ENCODE measurements around the gene USB1. TPM values are rescaled to one million over a fixed set of nuclear protein-coding genes. Genes with fewer than 3 reads are reported as not detected.
A peak's percentile ranks its signal among the peaks of the same experiment; 100 is the strongest.

USB1 gene
- total RNA-seq, 4 donors from 2014 or later, result 31.4 to 79.0 (median 60.0) TPM

GRCh38 chr16:58027161-58027915 lies 26.1 kb downstream of the USB1 start:
- DNase-seq, result peak; percentile 82 to 86
- Histone ChIP-seq H3K36me3 (no peaks in the 10 kb centered on the region), H3K9me3 (no peaks in the 10 kb centered on the region), H3K4me1 (peaks cover 73 to 79% of the 10 kb centered on the region in 2 donors), H3K27me3 (no peaks in the 10 kb centered on the region), H3K4me3 (replicated peaks in 1 of 3) (peak overlapping the region; percentile 84 to 91 (median 89)), H3K27ac (peak overlapping the region; percentile 89 to 94 (median 90))
- intact Hi-C loops (cut with DNase I), result no loop called here
- WGBS, 2 donors, result 5 to 8% methylated on average over 6 to 18 of the region's 43 CpGs
- TF ChIP-seq CTCF (IDR thresholded peaks at IDR 0.05) (no peak), POLR2A (IDR thresholded peaks at IDR 0.05) (peak in 1 of 2 donors; percentile 83)

GRCh38 chr16:58027916-58028455 lies 26.8 kb downstream of the USB1 start:
- H3K27ac ChIP-seq, result peak overlapping the region; percentile 76 to 94 (median 89)
- 73 to 74% methylated on average over 6 to 8 of the region's 8 CpGs for WGBS, 2 donors
- peaks cover 73 to 79% of the 10 kb centered on the region in 2 donors for H3K4me1 ChIP-seq
- intact Hi-C loops (cut with DNase I), result no loop called here
- H3K36me3 ChIP-seq, result no peaks in the 10 kb centered on the region
- H3K27me3 ChIP-seq, result no peaks in the 10 kb centered on the region
- no peak for DNase-seq
- H3K9me3 ChIP-seq, result no peaks in the 10 kb centered on the region
- peak overlapping the region in 1 of 3 donors; percentile 84 for H3K4me3 ChIP-seq (replicated peaks in 1 of 3)
- TF ChIP-seq CTCF (IDR thresholded peaks at IDR 0.05), result no peak
- TF ChIP-seq POLR2A (IDR thresholded peaks at IDR 0.05), result no peak

- H3K27ac ChIP-seq, result peak overlapping the region; percentile 76 to 94 (median 89)
- peaks cover 72 to 79% of the 10 kb centered on the region in 2 donors for H3K4me1 ChIP-seq
- H3K9me3 ChIP-seq, result no peaks in the 10 kb centered on the region
- TF ChIP-seq CTCF (IDR thresholded peaks at IDR 0.05) (no peak), POLR2A (IDR thresholded peaks at IDR 0.05) (no peak)
- intact Hi-C loops (cut with DNase I), result no loop called here
- 31 to 52% methylated on average over 6 of the region's 6 CpGs for WGBS, 2 donors
- H3K4me3 ChIP-seq (replicated peaks in 1 of 3), result no peak overlapping the region
- H3K27me3 ChIP-seq, result no peaks in the 10 kb centered on the region
- no peaks in the 10 kb centered on the region for H3K36me3 ChIP-seq
- peak; percentile 62 to 77 for DNase-seq
Observed at GRCh38 chr16:58028541-58029070, 27.4 kb downstream of the USB1 start.

- Histone ChIP-seq H3K4me1 (peaks cover 72 to 79% of the 10 kb centered on the region in 2 donors), H3K36me3 (no peaks in the 10 kb centered on the region), H3K27ac (peak overlapping the region; percentile 76 to 94 (median 89)), H3K4me3 (replicated peaks in 1 of 3) (no peak overlapping the region), H3K9me3 (no peaks in the 10 kb centered on the region), H3K27me3 (no peaks in the 10 kb centered on the region)
- WGBS, 2 donors, result 61 to 88% methylated on average over 2 of the region's 2 CpGs
- DNase-seq, result no peak
- intact Hi-C loops (cut with DNase I), result no loop called here
- TF ChIP-seq POLR2A (IDR thresholded peaks at IDR 0.05) (no peak), CTCF (IDR thresholded peaks at IDR 0.05) (no peak)
Observed at GRCh38 chr16:58029410-58029809, 28.2 kb downstream of the USB1 start.

All from thyroid gland (tissue), 4 donors.